ENCODE results near the gene DNAJB6.

- TF ChIP-seq CTCF (conservative IDR thresholded peaks at IDR 0.05), result no peak
- TF ChIP-seq ZFX (IDR thresholded peaks at IDR 0.05), result no peak
These were observed 130.1 kb downstream of the DNAJB6 start for GRCh38 chr7:157466867-157467261.

Data from C4-2B (cell line).